ENCODE results near the gene PROSER2. TPM values are rescaled to one million over a fixed set of nuclear protein-coding genes. Genes with fewer than 3 reads are reported as not detected.

The PROSER2 gene
- polyA plus RNA-seq, 2 of the 4 experiments (the other 2 are of a cell fraction): 10.1 to 14.4 TPM

DNA sequence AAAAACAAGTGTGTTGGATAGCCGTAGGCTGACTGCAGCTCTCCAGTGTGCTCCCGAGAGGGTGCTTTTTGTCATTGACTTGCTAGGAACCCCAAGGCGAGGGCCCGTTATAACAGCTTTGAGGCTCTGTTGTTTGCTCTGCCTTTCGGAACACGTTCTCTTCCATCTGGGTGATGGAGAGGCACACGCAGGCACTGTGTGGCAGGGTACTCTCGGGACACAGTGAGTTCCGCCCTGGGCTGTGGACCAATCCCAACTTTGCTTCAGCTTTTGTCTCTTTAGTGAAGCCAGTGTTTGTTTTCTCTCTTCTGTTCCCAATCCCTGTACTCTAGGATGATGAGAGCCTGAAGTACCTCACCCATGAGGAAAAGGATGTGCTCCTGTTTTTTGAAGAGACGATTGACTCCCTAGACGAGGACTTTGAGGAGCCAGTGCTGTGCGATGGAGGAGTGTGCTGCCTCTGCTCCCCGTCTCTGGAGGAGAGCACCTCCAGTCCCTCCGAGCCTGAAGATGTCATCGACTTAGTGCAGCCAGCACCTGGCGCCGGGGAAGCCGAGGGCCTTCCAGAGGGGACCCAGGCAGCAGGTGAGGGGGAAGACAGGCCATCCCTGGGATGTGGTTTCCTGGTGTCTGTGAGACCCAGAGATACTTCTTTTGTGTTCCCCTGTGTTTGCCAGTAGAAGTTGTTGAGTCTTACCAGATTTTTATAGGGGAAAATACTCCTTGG is 43.2 kb downstream of the PROSER2 start:
- no peaks in the 10 kb centered on the region for H3K9me3 ChIP-seq
- no peak for ATAC-seq
- POLR2A ChIA-PET: no interaction called here
- DNase-seq (ENCODE audit: low read depth in 1 of 2, low spot score in 1 of 2): no peak
- H3K27ac ChIP-seq: no peak overlapping the region
- FAIRE-seq: no peak
- no peaks in the 10 kb centered on the region for H3K4me1 ChIP-seq
- CTCF ChIA-PET: interaction anchor here (1.1 to 2.0 kb wide), 3 partner anchors 16 to 47 kb away, joined by 3 to 5 read pairs (median 4); no protein-coding TSS in a partner anchor
- WGBS (ENCODE audit: missing lambda C conversion rate): 95% methylated on average over 18 of the region's 18 CpGs
- H3K4me2 ChIP-seq: no peak overlapping the region
- no peak overlapping the region for H3K4me3 ChIP-seq
- TF ChIP-seq, protein P1, sequence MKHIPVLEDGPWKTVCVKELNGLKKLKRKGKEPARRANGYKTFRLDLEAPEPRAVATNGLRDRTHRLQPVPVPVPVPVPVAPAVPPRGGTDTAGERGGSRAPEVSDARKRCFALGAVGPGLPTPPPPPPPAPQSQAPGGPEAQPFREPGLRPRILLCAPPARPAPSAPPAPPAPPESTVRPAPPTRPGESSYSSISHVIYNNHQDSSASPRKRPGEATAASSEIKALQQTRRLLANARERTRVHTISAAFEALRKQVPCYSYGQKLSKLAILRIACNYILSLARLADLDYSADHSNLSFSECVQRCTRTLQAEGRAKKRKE (CRISPR knock-in tag; IDR thresholded peaks at IDR 0.05; ENCODE audit: low read depth): no peak
- TF ChIP-seq JUN (IDR thresholded peaks at IDR 0.05) (no peak), FOSB (CRISPR knock-in tag; IDR thresholded peaks at IDR 0.05) (no peak), FOXS1 (CRISPR knock-in tag; IDR thresholded peaks at IDR 0.05) (no peak)
- TF ChIP-seq, protein P2, sequence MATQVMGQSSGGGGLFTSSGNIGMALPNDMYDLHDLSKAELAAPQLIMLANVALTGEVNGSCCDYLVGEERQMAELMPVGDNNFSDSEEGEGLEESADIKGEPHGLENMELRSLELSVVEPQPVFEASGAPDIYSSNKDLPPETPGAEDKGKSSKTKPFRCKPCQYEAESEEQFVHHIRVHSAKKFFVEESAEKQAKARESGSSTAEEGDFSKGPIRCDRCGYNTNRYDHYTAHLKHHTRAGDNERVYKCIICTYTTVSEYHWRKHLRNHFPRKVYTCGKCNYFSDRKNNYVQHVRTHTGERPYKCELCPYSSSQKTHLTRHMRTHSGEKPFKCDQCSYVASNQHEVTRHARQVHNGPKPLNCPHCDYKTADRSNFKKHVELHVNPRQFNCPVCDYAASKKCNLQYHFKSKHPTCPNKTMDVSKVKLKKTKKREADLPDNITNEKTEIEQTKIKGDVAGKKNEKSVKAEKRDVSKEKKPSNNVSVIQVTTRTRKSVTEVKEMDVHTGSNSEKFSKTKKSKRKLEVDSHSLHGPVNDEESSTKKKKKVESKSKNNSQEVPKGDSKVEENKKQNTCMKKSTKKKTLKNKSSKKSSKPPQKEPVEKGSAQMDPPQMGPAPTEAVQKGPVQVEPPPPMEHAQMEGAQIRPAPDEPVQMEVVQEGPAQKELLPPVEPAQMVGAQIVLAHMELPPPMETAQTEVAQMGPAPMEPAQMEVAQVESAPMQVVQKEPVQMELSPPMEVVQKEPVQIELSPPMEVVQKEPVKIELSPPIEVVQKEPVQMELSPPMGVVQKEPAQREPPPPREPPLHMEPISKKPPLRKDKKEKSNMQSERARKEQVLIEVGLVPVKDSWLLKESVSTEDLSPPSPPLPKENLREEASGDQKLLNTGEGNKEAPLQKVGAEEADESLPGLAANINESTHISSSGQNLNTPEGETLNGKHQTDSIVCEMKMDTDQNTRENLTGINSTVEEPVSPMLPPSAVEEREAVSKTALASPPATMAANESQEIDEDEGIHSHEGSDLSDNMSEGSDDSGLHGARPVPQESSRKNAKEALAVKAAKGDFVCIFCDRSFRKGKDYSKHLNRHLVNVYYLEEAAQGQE (IDR thresholded peaks at IDR 0.05): no peak
- TF ChIP-seq, protein P3, sequence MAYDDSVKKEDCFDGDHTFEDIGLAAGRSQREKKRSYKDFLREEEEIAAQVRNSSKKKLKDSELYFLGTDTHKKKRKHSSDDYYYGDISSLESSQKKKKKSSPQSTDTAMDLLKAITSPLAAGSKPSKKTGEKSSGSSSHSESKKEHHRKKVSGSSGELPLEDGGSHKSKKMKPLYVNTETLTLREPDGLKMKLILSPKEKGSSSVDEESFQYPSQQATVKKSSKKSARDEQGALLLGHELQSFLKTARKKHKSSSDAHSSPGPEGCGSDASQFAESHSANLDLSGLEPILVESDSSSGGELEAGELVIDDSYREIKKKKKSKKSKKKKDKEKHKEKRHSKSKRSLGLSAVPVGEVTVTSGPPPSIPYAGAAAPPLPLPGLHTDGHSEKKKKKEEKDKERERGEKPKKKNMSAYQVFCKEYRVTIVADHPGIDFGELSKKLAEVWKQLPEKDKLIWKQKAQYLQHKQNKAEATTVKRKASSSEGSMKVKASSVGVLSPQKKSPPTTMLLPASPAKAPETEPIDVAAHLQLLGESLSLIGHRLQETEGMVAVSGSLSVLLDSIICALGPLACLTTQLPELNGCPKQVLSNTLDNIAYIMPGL (CRISPR knock-in tag; IDR thresholded peaks at IDR 0.05; ENCODE audit: borderline replicate concordance): no peak
- TF ChIP-seq, protein P4, sequence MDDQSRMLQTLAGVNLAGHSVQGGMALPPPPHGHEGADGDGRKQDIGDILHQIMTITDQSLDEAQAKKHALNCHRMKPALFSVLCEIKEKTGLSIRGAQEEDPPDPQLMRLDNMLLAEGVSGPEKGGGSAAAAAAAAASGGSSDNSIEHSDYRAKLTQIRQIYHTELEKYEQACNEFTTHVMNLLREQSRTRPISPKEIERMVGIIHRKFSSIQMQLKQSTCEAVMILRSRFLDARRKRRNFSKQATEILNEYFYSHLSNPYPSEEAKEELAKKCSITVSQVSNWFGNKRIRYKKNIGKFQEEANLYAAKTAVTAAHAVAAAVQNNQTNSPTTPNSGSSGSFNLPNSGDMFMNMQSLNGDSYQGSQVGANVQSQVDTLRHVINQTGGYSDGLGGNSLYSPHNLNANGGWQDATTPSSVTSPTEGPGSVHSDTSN (IDR thresholded peaks at IDR 0.05): no peak

DNA sequence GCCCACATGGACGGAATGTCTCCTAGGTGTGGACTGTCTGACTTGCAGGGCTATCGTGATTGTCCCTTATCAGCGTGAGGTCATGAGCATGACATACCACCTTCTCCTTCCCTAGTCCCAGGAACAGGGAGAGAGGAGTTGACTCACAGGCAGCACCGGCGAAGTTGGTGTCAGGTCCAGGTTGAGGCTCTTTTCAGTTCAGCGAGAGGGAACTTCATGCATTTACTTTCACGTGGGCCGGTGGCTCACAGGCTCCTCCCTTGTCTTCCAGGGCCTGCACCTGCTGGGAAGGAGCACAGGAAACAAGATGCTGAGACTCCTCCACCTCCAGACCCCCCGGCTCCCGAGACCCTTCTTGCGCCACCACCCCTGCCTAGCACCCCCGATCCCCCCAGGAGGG is 46.1 kb downstream of the PROSER2 start:
- CTCF ChIA-PET: no interaction called here
- Histone ChIP-seq H3K4me3 (no peak overlapping the region), H3K9me3 (no peaks in the 10 kb centered on the region), H3K4me2 (no peak overlapping the region), H3K27ac (no peak overlapping the region), H3K4me1 (peaks cover under 1% of the 10 kb centered on the region; the same call in 2 of the 3 replicates)
- POLR2A ChIA-PET: no interaction called here
- WGBS (ENCODE audit: missing lambda C conversion rate): 92% methylated on average over 6 of the region's 12 CpGs
- ATAC-seq (no peak), DNase-seq (ENCODE audit: low read depth in 1 of 2, low spot score in 1 of 2) (no peak), FAIRE-seq (no peak)
- TF ChIP-seq HDAC2 (IDR thresholded peaks at IDR 0.05): no peak
- no peak for TF ChIP-seq TP53 (CRISPR knock-in tag; IDR thresholded peaks at IDR 0.05)
- TF ChIP-seq, protein P2 (IDR thresholded peaks at IDR 0.05): no peak
- no peak for TF ChIP-seq MAZ (IDR thresholded peaks at IDR 0.05; ENCODE audit: borderline replicate concordance, low read depth, low read length)
- TF ChIP-seq EHMT2 (IDR thresholded peaks at IDR 0.05; ENCODE audit: low read depth): no peak
- TF ChIP-seq, protein P5, sequence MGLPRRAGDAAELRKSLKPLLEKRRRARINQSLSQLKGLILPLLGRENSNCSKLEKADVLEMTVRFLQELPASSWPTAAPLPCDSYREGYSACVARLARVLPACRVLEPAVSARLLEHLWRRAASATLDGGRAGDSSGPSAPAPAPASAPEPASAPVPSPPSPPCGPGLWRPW (IDR thresholded peaks at IDR 0.05): no peak
- TF ChIP-seq JUN (IDR thresholded peaks at IDR 0.05): no peak
- TF ChIP-seq SMC3 (IDR thresholded peaks at IDR 0.05): no peak
- TF ChIP-seq SREBF2 (IDR thresholded peaks at IDR 0.05): no peak

Measured in A549 (cell line).